ENCODE results near the gene STXBP5L. TPM values are rescaled to one million over a fixed set of nuclear protein-coding genes. Genes with fewer than 3 reads are reported as not detected.

Gene STXBP5L
- total and polyA plus RNA-seq, 12 donors: not detected

GRCh38 chr3:121463745-121464144 lies 555.7 kb downstream of the STXBP5L start:
- peaks cover 0 to 23% (median 0%) of the 10 kb centered on the region in 9 donors for H3K36me3 ChIP-seq
- TF ChIP-seq, protein P1, sequence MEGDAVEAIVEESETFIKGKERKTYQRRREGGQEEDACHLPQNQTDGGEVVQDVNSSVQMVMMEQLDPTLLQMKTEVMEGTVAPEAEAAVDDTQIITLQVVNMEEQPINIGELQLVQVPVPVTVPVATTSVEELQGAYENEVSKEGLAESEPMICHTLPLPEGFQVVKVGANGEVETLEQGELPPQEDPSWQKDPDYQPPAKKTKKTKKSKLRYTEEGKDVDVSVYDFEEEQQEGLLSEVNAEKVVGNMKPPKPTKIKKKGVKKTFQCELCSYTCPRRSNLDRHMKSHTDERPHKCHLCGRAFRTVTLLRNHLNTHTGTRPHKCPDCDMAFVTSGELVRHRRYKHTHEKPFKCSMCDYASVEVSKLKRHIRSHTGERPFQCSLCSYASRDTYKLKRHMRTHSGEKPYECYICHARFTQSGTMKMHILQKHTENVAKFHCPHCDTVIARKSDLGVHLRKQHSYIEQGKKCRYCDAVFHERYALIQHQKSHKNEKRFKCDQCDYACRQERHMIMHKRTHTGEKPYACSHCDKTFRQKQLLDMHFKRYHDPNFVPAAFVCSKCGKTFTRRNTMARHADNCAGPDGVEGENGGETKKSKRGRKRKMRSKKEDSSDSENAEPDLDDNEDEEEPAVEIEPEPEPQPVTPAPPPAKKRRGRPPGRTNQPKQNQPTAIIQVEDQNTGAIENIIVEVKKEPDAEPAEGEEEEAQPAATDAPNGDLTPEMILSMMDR (IDR thresholded peaks at IDR 0.05): no peak
- H3K4me1 ChIP-seq: no peaks in the 10 kb centered on the region
- no peak for DNase-seq
- intact Hi-C loops (cut with DNase I): no loop called here
- H3K27me3 ChIP-seq: no peaks in the 10 kb centered on the region
- H3K27ac ChIP-seq: no peak overlapping the region
- H3K4me3 ChIP-seq: no peak overlapping the region
- H3K9me3 ChIP-seq: no peaks in the 10 kb centered on the region
- no peak for ATAC-seq

- Histone ChIP-seq H3K4me1 (no peaks in the 10 kb centered on the region), H3K4me3 (no peak overlapping the region), H3K27ac (no peak overlapping the region), H3K36me3 (peaks cover 0 to 28% (median 0%) of the 10 kb centered on the region in 9 donors), H3K27me3 (no peaks in the 10 kb centered on the region), H3K9me3 (no peaks in the 10 kb centered on the region)
- intact Hi-C loops (cut with DNase I): no loop called here
- ATAC-seq (no peak), DNase-seq (no peak)
- TF ChIP-seq, protein P1 (IDR thresholded peaks at IDR 0.05): no peak
- 93 to 94% methylated on average over 2 of the region's 2 CpGs for WGBS, 2 donors
Observed at GRCh38 chr3:121467085-121467484, 559.1 kb downstream of the STXBP5L start.

- Histone ChIP-seq H3K27me3 (no peaks in the 10 kb centered on the region), H3K4me1 (no peaks in the 10 kb centered on the region), H3K27ac (no peak overlapping the region), H3K4me3 (no peak overlapping the region), H3K36me3 (peaks cover 0 to 20% (median 0%) of the 10 kb centered on the region in 9 donors), H3K9me3 (no peaks in the 10 kb centered on the region)
- WGBS, 2 donors: 94 to 99% methylated on average over 2 of the region's 2 CpGs
- ATAC-seq: no peak
- intact Hi-C loops (cut with DNase I): no loop called here
- no peak for DNase-seq
- TF ChIP-seq, protein P1 (IDR thresholded peaks at IDR 0.05): no peak
Observed at GRCh38 chr3:121473001-121473400, 565.0 kb downstream of the STXBP5L start.

Small RNA genes within 50 kb of the gene (microRNA-seq; reads per million reads assigned to microRNA genes)
- 0 reads per million in 2 donors for gene MIR5682

Other genes starting within 250 kb of the STXBP5L start
- gene HGD, start 226.0 kb upstream of the STXBP5L start, total RNA-seq: 1 to 10 TPM in 1 of 10 donors, not detected in 9; 1.2 TPM
- gene HGD, start 226.0 kb upstream of the STXBP5L start, polyA plus RNA-seq: under 1 TPM in 1 of 2 donors, not detected in 1; 0.12 TPM
- 10 to 100 TPM; 13.8 to 33.9 (median 23.3) TPM for gene RABL3, start 165.7 kb upstream of the STXBP5L start, total RNA-seq
- 1 to 10 TPM; 2.8 to 8.7 TPM for gene RABL3, start 165.7 kb upstream of the STXBP5L start, polyA plus RNA-seq
- gene GTF2E1, start 165.5 kb upstream of the STXBP5L start, total RNA-seq: 10 to 100 TPM in 8 of 10 donors, 1 to 10 TPM in 2; 7.9 to 16.2 (median 11.7) TPM
- gene GTF2E1, start 165.5 kb upstream of the STXBP5L start, polyA plus RNA-seq: 1 to 10 TPM; 3.7 to 4.2 TPM